H1 (cell line): ENCODE results near the gene AGAP1.

Experiments
- BACH1 ChIP-seq: IDR thresholded peaks from 2 replicates; pipeline ENCODE4 v1.6.1; 2012; ENCODE audit warnings: low read length, improper control_type of control experiment
- CBX8 ChIP-seq: fragments of 300-800, 300-1000 bp; sonication (generic); IDR thresholded peaks from 2 replicates; pipeline ENCODE4 v1.7.1; 2016; ENCODE audit warnings: low read depth, low read length, borderline replicate concordance
- CEBPB ChIP-seq: IDR thresholded peaks from 2 replicates; pipeline ENCODE4 v1.6.1; 2012; ENCODE audit warnings: low read depth, low read length
- TAF1 ChIP-seq: IDR thresholded peaks from 2 replicates; pipeline ENCODE4 v1.6.1; 2011; ENCODE audit warnings: mild to moderate bottlenecking, low read depth, low read length
- TF ChIP-seq, protein P1 (sequence below), 3 experiments: IDR thresholded peaks; 1 replicate in 2 of 3; 2 replicates in 1 of 3; pipeline versions ENCODE4 v1.5.1 to v1.6.1; 2011; ENCODE audit warnings: low read length in 3 of 3, mild to moderate bottlenecking in 3 of 3, inconsistent platforms in 2 of 3, low read depth in 1 of 3, moderate library complexity in 1 of 3; ENCODE audit not compliant: insufficient read depth in 1 of 3; ENCODE audit errors: control extremely low read depth in 1 of 3

DNA sequence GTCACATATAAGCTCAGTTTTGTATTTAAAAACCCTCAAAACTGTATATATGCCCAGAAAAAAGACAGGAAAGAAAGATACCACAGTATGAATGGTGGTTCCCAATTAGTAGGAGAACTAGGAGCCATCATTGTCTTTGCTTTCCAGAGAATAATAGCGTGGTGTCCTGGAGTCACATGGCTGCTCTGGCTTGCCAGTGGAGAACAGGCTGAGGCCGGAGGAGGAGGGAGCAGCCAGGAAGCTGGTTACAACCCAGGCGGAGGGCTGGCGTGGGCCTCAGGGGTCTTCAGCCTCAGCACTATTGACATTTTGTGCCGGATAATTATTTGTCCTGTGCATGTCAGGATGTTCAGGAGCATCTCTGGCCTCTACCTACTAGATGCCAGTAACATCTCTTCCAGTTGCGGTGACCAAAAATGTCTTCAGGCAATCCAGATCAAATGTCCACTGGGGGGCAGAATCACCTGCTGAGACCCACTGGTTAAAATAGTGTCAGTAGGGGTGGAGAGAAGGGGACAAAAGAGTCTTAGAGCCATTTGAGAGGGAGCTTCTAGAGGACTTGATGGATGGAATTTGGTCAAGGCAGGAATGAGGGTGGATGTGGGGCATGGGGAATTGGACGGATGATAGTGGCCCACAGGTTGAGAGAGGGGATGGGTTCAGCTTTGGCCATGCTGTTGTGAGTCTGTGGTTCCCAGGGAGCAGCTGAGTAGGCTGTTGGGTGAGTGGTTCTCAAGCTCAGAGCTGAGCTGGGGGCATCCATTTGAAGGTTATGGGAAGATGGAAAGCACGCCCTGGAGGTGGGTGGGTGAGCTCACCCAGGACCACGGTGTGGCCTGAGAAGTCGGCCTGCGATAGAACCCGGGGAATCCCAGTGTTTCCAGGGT, 144.9 kb downstream of the AGAP1 start:
- TF ChIP-seq, protein P1, sequence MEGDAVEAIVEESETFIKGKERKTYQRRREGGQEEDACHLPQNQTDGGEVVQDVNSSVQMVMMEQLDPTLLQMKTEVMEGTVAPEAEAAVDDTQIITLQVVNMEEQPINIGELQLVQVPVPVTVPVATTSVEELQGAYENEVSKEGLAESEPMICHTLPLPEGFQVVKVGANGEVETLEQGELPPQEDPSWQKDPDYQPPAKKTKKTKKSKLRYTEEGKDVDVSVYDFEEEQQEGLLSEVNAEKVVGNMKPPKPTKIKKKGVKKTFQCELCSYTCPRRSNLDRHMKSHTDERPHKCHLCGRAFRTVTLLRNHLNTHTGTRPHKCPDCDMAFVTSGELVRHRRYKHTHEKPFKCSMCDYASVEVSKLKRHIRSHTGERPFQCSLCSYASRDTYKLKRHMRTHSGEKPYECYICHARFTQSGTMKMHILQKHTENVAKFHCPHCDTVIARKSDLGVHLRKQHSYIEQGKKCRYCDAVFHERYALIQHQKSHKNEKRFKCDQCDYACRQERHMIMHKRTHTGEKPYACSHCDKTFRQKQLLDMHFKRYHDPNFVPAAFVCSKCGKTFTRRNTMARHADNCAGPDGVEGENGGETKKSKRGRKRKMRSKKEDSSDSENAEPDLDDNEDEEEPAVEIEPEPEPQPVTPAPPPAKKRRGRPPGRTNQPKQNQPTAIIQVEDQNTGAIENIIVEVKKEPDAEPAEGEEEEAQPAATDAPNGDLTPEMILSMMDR (IDR thresholded peaks at IDR 0.05; ENCODE audit: control extremely low read depth in 1 of 3, insufficient read depth in 1 of 3, low read depth in 1 of 3, low read length in 3 of 3), result peak in 2 of 3 experiments; percentile 30 to 43; a peak in 3 of 4 replicates
- TF ChIP-seq BACH1, result no peak
- no peak for TF ChIP-seq CBX8
- no peak for TF ChIP-seq CEBPB
- TF ChIP-seq TAF1, result no peak
